Activated CD8-positive, alpha-beta T cell treated with anti-CD3 and anti-CD28 coated beads, Interleukin-2, amount 10 ng/mL, durations not matched to agents 7 days and 5 days (primary cell): Measurements from ENCODE around the gene BORCS8. TPM values are rescaled to one million over a fixed set of nuclear protein-coding genes. Genes with fewer than 3 reads are reported as not detected.
"Not testable (repeated sequence)": the region's sequence is repeated elsewhere in the genome, so short reads cannot be mapped to it uniquely, and the experiment has no call there.

ENCODE experiments used
- ATAC-seq: fragments of 150-1000 bp; cut with Tn5 transposase; one replicate; pipeline ENCODE4 v1.10.0; 2021; ENCODE audit warnings: moderate library complexity
- CTCF ChIA-PET: fragments of 350-600 bp; sonication (Branson Sonifier 250); formaldehyde crosslinking; loops from one replicate; lab custom pipeline; 2021; ENCODE audit warnings: antibody characterized with exemption; lab: Charles Lee
- POLR2A ChIA-PET: fragments of 350-600 bp; sonication (Branson Sonifier 250); formaldehyde crosslinking; loops from one replicate; lab custom pipeline; 2021; ENCODE audit warnings: antibody characterized with exemption; lab: Charles Lee
- DNase-seq: peaks from one replicate; pipeline ENCODE4 v3.0.0-alpha.2; 2020
- H3K27ac Mint-ChIP-seq: one replicate; pipeline ENCODE4 v1.8.0; 2021; ENCODE audit warnings: mild to moderate bottlenecking, mixed read lengths
- H3K27me3 Mint-ChIP-seq: one replicate; pipeline ENCODE4 v1.8.0; 2021; ENCODE audit warnings: low read depth, mixed read lengths
- H3K36me3 Mint-ChIP-seq: one replicate; pipeline ENCODE4 v1.8.0; 2021; ENCODE audit warnings: low read depth, mixed read lengths
- H3K4me1 Mint-ChIP-seq: one replicate; pipeline ENCODE4 v1.8.0; 2021; ENCODE audit warnings: low read depth, mixed read lengths
- H3K4me3 Mint-ChIP-seq: one replicate; pipeline ENCODE4 v1.8.0; 2021; ENCODE audit warnings: mild to moderate bottlenecking, mixed read lengths
- H3K9me3 Mint-ChIP-seq: one replicate; pipeline ENCODE4 v1.8.0; 2022; ENCODE audit warnings: mixed read lengths; ENCODE audit not compliant: insufficient read depth
- total RNA-seq, 2 experiments: library from RNA; stranded (reverse); gene quantifications; one replicate each; pipeline ENCODE4 v1.2.3, GENCODE V29; 2021

BORCS8 gene
- total RNA-seq, 2 experiments from 2014 or later = 22.1 to 25.4 TPM

DNA sequence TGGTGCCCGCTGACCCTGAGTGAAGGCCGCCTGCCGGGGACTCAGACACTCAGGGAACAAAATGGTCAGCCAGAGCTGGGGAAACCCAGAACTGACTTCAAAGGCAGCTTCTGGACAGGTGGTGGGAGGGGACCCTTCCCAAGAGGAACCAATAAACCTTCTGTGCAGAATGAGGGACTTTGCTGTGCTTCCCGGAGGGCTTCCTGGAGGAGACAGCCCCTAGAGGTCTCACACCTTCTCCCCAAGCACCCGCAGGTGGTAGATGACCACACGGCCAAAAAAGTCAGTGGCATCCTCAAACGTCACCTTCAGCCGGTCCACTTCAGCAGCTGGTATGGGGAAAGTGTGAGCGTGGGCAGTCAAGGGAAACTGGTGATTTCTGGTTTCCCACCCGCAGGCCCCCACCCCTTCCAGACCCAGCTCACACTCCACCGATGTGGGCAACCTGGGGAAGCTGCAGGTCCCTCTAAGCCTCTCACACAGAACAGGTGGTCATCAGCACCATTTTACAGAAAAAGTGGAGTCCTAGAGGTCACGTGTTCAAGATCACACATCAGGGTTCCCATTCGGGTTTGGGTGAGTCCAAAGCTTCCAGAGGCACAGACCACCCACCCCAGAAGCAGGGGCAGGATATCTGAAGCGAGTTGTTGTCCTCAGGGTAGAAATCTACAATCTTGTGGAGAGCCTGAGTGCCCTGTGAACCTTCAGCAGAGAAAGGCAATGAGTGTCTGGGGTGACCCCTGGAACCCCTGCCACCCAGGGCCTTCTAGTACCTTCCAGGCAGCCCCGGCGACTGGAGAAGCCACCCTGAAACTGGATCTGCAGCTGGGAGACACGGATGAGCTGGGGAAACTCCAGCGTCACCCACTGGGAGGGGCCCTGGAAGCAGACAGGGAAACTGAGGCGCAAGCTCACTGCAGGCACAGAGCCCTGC is 10.0 kb upstream of the BORCS8 start:
- Mint-ChIP-seq H3K27me3 (peaks cover 3% of the 10 kb centered on the region), H3K4me1 (peaks cover 36% of the 10 kb centered on the region), H3K4me3 (peak overlapping the region; percentile 95), H3K9me3 (no peaks in the 10 kb centered on the region), H3K27ac (peak overlapping the region; percentile 89), H3K36me3 (peaks cover 35% of the 10 kb centered on the region)
- CTCF ChIA-PET = interaction anchor here (1.6 kb wide), 2 partner anchors 9 to 27 kb away, joined by 4 to 8 read pairs; no protein-coding TSS in a partner anchor
- no peak for DNase-seq
- POLR2A ChIA-PET = interaction anchor here (0.6 to 3.9 kb wide), 2 partner anchors 9 to 892 kb away, joined by 4 to 55 read pairs; partner anchors contain the start of genes BORCS8 and RFXANK
- ATAC-seq = no peak

DNA sequence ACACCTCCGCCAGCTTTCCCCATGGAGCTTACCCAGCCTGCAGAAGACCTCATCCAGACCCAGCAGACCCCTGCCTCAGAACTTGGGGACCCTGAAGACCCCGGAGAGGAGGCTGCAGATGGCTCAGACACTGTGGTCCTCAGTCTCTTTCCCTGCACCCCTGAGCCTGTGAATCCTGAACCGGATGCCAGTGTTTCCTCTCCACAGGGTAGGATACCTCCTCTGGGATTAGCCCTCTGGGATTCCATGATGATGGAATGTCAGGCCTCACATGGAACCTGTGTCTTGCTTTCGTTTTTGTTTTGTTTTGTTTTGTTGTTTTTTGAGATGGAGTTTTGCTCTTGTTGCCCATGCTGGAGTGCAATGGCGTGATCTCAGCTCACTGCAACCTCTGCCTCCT is 2.0 kb upstream of the BORCS8 start:
- Mint-ChIP-seq H3K36me3 (peaks cover 31% of the 10 kb centered on the region), H3K4me1 (peaks cover 36% of the 10 kb centered on the region), H3K27ac (peak overlapping the region; percentile 78), H3K27me3 (no peaks in the 10 kb centered on the region), H3K4me3 (peak overlapping the region; percentile 87), H3K9me3 (no peaks in the 10 kb centered on the region)
- ChIA-PET POLR2A (interaction anchor here (3.2 kb wide), 1 partner anchor 8 kb away, joined by 55 read pairs; the partner anchor contains the start of gene NR2C2AP), CTCF (interaction anchor here (2.1 kb wide), 1 partner anchor 9 kb away, joined by 8 read pairs; the partner anchor contains the start of gene NR2C2AP)
- ATAC-seq = no peak
- no peak for DNase-seq

DNA sequence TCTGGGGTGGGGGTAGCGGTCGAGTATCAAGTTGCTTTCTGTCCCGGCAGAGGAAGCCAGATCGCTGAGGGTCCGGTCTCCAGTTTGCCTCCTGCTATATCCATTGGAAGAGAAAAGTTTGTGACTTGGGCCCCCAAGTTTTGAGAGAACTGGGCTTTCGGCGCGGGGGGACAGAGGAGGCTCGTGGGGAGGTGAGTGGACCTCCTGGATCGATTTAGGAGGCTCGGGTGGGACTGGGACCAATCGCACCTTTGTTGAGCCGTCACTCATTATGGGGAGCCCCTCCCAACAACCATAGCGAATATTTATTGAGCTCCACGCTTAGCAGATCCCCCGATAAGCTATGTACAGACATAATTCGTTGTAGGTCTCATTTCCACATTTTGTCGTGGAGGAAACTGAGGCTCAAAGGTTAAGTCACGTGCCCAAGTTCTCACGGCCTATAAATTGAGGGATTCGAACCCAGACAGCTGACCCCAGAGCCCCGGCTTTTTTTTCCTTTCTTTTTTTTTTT is 1.0 kb upstream of the BORCS8 start:
- DNase-seq (no peak), ATAC-seq (peak; percentile 17)
- H3K27me3 Mint-ChIP-seq = no peaks in the 10 kb centered on the region
- H3K9me3 Mint-ChIP-seq = no peaks in the 10 kb centered on the region
- peak overlapping the region; percentile 87 for H3K4me3 Mint-ChIP-seq
- ChIA-PET CTCF (interaction anchor here (0.7 to 2.1 kb wide), 5 partner anchors 10 to 298 kb away, joined by 3 to 8 read pairs (median 4); partner anchors contain the start of gene NR2C2AP), POLR2A (interaction anchor here (1.4 to 3.2 kb wide), 3 partner anchors 9 to 273 kb away, joined by 4 to 55 read pairs (median 4); partner anchors contain the start of genes COPE, DDX49 and NR2C2AP)
- H3K36me3 Mint-ChIP-seq = peaks cover 29% of the 10 kb centered on the region
- peaks cover 36% of the 10 kb centered on the region for H3K4me1 Mint-ChIP-seq
- H3K27ac Mint-ChIP-seq = peak overlapping the region; percentile 99

DNA sequence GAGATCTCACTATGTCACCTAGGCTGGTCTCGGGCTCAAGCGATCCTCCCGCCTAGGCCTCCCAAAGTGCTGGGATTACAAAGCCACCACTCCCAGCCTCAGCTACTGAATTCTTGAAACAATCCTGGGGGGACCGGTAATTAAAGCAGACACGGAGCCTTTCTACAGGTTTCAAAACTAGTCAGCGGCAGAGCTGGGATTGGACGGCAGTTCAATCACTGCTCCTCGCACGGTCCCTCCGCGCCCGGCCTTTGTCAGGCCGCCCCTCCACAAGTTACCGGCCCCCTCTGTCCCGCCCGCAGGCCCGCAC is 229 bp downstream of the BORCS8 start:
- DNase-seq (no peak), ATAC-seq (no peak)
- Mint-ChIP-seq H3K4me3 (peak overlapping the region; percentile 87), H3K27me3 (no peaks in the 10 kb centered on the region), H3K36me3 (peaks cover 27% of the 10 kb centered on the region), H3K27ac (peak overlapping the region; percentile 99), H3K9me3 (no peaks in the 10 kb centered on the region), H3K4me1 (peaks cover 39% of the 10 kb centered on the region)
- ChIA-PET CTCF (interaction anchor here (0.7 to 1.6 kb wide), 5 partner anchors 17 to 639 kb away, joined by 3 to 8 read pairs (median 4); no protein-coding TSS in a partner anchor), POLR2A (interaction anchor here (0.7 to 3.2 kb wide), 5 partner anchors 10 to 1444 kb away, joined by 3 to 55 read pairs (median 3); partner anchors contain the start of genes COPE, DDX49 and NR2C2AP)

DNA sequence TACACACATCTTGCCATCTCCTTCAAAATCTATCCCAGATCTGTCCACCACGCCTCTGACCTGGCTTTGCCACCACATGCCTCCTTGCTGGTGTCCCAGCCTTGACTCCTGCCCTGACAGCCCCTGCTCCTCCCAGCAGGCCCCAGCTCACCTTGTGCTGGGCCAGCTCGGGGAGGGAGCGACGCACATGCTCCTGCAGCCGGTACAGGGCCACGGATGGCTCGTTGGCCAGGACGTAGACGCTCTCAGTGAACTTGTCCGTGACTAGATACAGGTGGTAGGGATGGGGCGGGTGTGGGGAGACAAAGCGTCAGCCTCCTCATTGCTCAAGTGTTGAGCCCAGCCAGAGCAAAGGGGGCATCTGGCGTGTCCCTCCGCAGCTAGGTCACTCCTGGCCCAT is 5.2 kb downstream of the BORCS8 start:
- ATAC-seq (no peak), DNase-seq (no peak)
- Mint-ChIP-seq H3K36me3 (peaks cover 39% of the 10 kb centered on the region), H3K27ac (no peak overlapping the region), H3K9me3 (no peaks in the 10 kb centered on the region), H3K4me1 (peaks cover 29% of the 10 kb centered on the region), H3K4me3 (no peak overlapping the region), H3K27me3 (no peaks in the 10 kb centered on the region)
- CTCF ChIA-PET = interaction anchor here (1.6 kb wide), 1 partner anchor 12 kb away, joined by 4 read pairs; no protein-coding TSS in a partner anchor
- POLR2A ChIA-PET = no interaction called here

DNA sequence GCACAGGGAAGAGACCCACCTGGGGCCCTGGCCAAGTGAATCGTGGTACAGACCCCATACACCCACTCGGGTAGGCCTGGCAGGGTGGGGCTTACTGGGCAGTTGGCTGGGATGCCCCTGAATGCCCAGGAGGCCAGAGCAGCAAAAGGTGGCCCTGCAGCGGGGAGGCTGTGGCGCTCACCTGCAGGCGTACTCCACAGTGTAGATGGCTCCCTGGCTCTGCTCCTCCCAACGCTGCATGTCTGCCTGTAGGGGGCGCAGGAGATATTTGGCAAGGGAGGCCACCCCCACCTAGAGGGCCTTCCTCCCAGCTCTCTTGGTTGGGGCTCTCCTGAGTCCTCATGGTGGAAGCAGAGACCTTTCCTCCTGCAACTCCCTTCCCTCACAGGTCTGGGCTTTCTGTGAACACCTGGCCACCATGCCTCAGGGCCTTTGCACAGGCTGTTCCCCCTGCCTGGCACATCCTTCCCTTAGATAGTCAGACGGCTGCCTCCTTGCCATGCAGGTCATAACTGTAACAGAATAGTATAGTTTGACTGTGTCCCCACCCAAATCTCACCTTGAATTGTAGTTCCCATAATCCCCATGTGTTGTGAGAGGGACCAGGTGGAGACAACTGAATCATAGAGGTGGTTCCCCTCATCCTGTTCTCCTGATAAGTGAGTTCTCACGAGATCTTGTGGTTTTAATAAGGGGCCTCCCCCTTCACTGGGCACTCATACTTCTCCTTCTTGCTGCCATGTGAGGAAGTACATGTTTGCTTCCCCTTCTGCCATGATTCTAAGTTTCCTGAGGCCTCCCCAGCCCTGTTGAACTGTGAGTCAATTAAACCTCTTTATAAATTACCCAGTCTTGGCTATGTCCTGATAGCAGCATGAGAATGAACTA is 5.9 kb downstream of the BORCS8 start:
- no peak overlapping the region for H3K4me3 Mint-ChIP-seq
- ChIA-PET POLR2A (no interaction called here), CTCF (interaction anchor here (0.5 to 1.6 kb wide), 5 partner anchors 9 to 155 kb away, joined by 3 to 4 read pairs (median 3); partner anchors contain the start of gene NR2C2AP)
- DNase-seq = peak; percentile 75
- ATAC-seq = peak; percentile 81
- H3K9me3 Mint-ChIP-seq = no peaks in the 10 kb centered on the region
- H3K27ac Mint-ChIP-seq = no peak overlapping the region
- no peaks in the 10 kb centered on the region for H3K27me3 Mint-ChIP-seq
- H3K4me1 Mint-ChIP-seq = peaks cover 26% of the 10 kb centered on the region
- H3K36me3 Mint-ChIP-seq = peaks cover 44% of the 10 kb centered on the region

DNA sequence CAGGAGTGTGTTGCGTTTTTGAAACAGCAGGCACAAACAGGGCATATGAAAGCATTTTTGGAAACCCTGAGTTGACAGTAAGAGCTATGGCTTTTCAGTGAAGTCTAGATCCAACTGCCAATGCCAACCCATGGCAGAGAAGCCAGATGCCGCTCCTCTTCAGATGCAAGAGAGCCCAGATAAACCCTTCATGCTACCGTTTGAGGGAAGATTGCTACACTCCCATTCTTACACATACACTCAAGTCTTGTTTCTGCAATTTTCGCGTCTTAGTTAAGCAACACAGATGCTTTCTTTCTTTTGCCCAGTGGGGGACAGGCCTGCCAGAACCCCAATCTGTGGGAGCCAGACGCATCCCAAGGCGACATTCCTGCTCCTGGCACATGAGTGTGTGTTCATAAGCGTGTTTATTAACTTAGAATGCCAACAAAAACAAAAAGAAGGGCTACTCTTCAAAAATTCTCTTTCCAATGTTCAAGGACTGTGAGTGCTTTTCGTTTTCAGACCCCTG is 10.4 kb downstream of the BORCS8 start:
- H3K27ac Mint-ChIP-seq = no peak overlapping the region
- peaks cover 39% of the 10 kb centered on the region for H3K36me3 Mint-ChIP-seq
- peaks cover 5% of the 10 kb centered on the region for H3K4me1 Mint-ChIP-seq
- H3K9me3 Mint-ChIP-seq = no peaks in the 10 kb centered on the region
- CTCF ChIA-PET = interaction anchor here (0.9 kb wide), 1 partner anchor 41 kb away, joined by 3 read pairs; no protein-coding TSS in a partner anchor
- POLR2A ChIA-PET = no interaction called here
- no peak for ATAC-seq
- DNase-seq = no peak
- no peak overlapping the region for H3K4me3 Mint-ChIP-seq
- H3K27me3 Mint-ChIP-seq = no peaks in the 10 kb centered on the region

DNA sequence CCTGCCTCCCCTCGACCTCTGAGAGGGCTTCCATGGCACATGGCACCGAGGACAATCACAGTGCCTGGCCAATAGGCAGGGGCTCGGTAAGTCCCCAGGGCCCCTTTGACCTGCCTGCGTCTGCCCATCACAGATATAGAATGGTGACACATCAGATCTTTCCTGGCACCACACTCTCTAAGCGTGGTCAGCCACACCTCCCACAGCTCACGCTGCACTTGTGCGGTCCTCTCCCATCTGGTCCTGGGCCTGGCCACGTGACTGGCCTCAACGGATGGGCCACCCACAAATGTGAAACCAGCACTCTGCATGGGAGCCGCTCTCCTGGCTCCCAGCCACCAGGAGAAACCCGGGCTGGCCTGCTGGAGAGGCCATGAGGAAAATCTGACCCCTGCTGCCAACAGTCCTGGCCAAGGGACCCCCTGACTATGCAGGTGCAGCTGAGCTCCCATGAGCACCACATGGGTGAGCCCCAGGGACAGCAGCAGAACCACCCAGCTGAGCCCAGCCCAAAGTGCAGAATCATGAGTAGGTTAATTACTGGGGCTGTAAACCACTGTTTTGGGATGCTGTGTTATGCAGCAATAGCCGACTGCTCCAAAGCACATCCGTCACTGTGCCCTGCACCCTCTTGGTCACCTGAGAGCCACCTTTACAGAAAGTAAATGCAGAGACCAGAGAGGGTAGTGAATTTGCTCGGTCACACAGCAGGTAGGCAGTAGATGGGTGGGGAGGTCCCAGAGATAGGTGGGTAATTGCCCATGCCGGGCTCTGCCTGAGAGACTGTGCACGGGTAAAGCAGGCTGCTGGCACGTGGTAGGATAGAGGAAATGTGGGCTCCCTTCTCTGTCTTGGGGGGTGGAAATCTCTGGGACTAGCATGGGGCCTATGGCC is 12.2 kb downstream of the BORCS8 start:
- H3K9me3 Mint-ChIP-seq = no peaks in the 10 kb centered on the region
- no peak overlapping the region for H3K27ac Mint-ChIP-seq
- DNase-seq (no peak), ATAC-seq (no peak)
- H3K36me3 Mint-ChIP-seq = peaks cover 31% of the 10 kb centered on the region
- POLR2A ChIA-PET = no interaction called here
- no peaks in the 10 kb centered on the region for H3K27me3 Mint-ChIP-seq
- CTCF ChIA-PET = no interaction called here
- H3K4me1 Mint-ChIP-seq = no peaks in the 10 kb centered on the region
- no peak overlapping the region for H3K4me3 Mint-ChIP-seq

DNA sequence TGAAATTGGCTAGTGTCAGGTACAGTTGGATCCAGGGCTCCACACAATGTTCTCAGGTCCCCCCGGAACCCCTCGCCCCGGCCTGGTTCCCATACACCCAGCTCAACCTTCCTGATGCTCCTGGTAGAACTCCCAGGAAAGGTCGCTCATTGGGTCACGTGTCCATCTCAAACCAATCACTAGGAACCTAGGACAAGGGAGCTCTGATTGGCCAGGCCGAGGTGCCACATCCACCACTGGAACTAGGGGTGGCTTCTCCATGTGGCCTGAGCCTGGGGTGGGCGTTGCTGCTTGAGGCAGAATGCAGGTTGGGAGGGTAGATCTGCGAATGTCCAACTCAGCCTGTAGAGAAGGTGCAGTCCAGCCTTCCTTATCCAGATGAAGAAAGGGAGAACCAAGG is 15.0 kb downstream of the BORCS8 start:
- Mint-ChIP-seq H3K4me1 (no peaks in the 10 kb centered on the region), H3K4me3 (no peak overlapping the region), H3K36me3 (peaks cover 22% of the 10 kb centered on the region), H3K27ac (no peak overlapping the region), H3K9me3 (no peaks in the 10 kb centered on the region), H3K27me3 (no peaks in the 10 kb centered on the region)
- CTCF ChIA-PET = interaction anchor here (1.0 to 3.8 kb wide), 4 partner anchors 9 to 345 kb away, joined by 3 to 57 read pairs (median 3); partner anchors contain the start of gene UPF1
- DNase-seq (no peak), ATAC-seq (no peak)
- POLR2A ChIA-PET = interaction anchor here (1.2 kb wide), 1 partner anchor 21 kb away, joined by 5 read pairs; no protein-coding TSS in a partner anchor

DNA sequence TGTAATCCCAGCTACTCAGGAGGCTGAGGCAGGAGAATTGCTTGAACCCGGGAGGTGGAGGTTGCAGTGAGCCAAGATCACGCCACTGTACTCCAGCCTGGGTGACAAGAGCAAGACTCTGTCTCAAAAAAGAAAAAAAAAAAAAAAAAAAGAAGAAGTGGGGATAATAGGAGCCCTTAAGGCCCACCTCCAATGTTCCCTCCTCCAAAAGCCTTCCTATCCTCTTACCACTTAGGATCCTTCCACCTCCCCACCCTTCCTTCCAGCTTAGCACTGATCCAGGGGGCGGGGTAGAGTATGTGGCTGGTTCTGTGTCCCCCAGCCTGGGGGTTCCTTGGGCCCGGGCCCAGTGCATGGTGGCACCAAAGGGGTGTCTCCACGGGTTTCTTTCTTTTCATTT is 18.7 kb downstream of the BORCS8 start:
- DNase-seq, H3K4me3 Mint-ChIP-seq, H3K9me3 Mint-ChIP-seq, H3K27me3 Mint-ChIP-seq, POLR2A ChIA-PET, H3K27ac Mint-ChIP-seq, ATAC-seq: not testable (repeated sequence)
- Mint-ChIP-seq H3K36me3 (peaks cover 10% of the 10 kb centered on the region), H3K4me1 (peaks cover 15% of the 10 kb centered on the region)
- CTCF ChIA-PET = interaction anchor here (3.8 kb wide), 1 partner anchor 25 kb away, joined by 57 read pairs; no protein-coding TSS in a partner anchor
